Uterus (tissue), 4 donors: ENCODE measurements around the gene C2orf42. TPM values are rescaled to one million over a fixed set of nuclear protein-coding genes. Genes with fewer than 3 reads are reported as not detected.

Source experiments
- DNase-seq, 2 donors: peaks; one replicate each; pipeline ENCODE4 v3.0.0-alpha.2; 2019 to 2020
- H3K27ac ChIP-seq, 2 donors: fragments of 200-600 bp; sonication (generic); 1 replicate in 1 of 2; 2 replicates in 1 of 2; pipeline ENCODE4 v1.5.1; 2016 to 2018
- H3K27me3 ChIP-seq, 2 donors: fragments of 200-600 bp; sonication (generic); one replicate each; pipeline ENCODE4 v1.5.1; 2018 to 2019; ENCODE audit warnings: control low read depth in 1 of 2
- H3K36me3 ChIP-seq, 2 donors: fragments of 200-600 bp; sonication (generic); one replicate each; pipeline ENCODE4 v1.5.1; 2019; ENCODE audit warnings: control low read depth in 1 of 2
- H3K4me1 ChIP-seq, 2 donors: fragments of 200-600 bp; sonication (generic); one replicate each; pipeline ENCODE4 v1.5.1; 2018 to 2019; ENCODE audit warnings: control low read depth in 1 of 2
- H3K4me3 ChIP-seq, 2 donors: fragments of 200-600 bp; sonication (generic); 1 replicate in 1 of 2; 2 replicates in 1 of 2; pipeline ENCODE4 v1.5.1; 2018 to 2019; ENCODE audit warnings: mild to moderate bottlenecking in 1 of 2
- H3K9me3 ChIP-seq, 2 donors: fragments of 200-600 bp; sonication (generic); one replicate each; pipeline ENCODE4 v1.5.1; 2019; ENCODE audit warnings: control low read depth in 1 of 2
- POLR2A ChIP-seq, 2 donors: fragments of 450-650 bp; IDR thresholded peaks; one replicate each; pipeline ENCODE4 v1.6.1; 2016; ENCODE audit warnings: antibody characterized with exemption in 2 of 2, mild to moderate bottlenecking in 1 of 2, moderate library complexity in 1 of 2
- intact Hi-C: fragments of 100-400 bp; cut with DNase I; formaldehyde crosslinking; loops from one replicate; pipeline ENCODE4 v1.15.1; 2023; ENCODE audit warnings: low total_unique reads
- total RNA-seq, 4 donors: library from RNA; depleted of rRNA in 3 of 4; stranded (reverse); fragments of >200 nt in 3 of 4; gene quantifications; one replicate each; pipeline versions ENCODE4 v1.1.0 to v1.2.4, GENCODE V29; 2014 to 2023
- TF ChIP-seq, protein P1 (sequence below), 4 experiments: fragments of 200-600 bp in 2 of 4; fragments of 450-650 bp in 2 of 4; sonication (generic) in 2 of 4; IDR thresholded peaks; one replicate each; pipeline ENCODE4 v1.5.1; 2016 to 2019; ENCODE audit warnings: antibody characterized with exemption in 4 of 4, mild to moderate bottlenecking in 2 of 4, moderate library complexity in 1 of 4
- donor health status: DM: yes; HTN: yes; CAD: no.

C2orf42 gene
- total RNA-seq, 4 donors from 2014 or later = 10.3 to 45.7 (median 23.8) TPM

DNA sequence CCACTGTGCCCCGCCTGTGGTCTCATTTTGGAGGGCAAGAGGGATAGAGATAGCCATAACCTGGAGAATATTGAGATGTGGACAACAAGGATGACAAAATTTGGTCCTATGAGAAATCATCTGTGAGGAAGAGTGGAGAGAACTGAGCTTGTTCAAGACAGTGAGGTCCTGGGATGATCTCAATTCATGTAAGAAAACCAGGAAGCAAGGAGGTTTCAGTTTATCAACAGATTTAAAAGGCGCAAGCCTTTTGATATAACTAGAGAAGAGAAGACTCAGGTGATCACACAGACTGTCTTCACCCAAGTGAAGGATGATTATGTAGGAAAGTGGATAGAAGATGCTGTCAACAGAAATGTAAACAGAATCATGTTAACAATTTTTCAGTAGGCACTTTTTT is 64.4 kb downstream of the C2orf42 start:
- no peak for TF ChIP-seq POLR2A (IDR thresholded peaks at IDR 0.05)
- TF ChIP-seq, protein P1, sequence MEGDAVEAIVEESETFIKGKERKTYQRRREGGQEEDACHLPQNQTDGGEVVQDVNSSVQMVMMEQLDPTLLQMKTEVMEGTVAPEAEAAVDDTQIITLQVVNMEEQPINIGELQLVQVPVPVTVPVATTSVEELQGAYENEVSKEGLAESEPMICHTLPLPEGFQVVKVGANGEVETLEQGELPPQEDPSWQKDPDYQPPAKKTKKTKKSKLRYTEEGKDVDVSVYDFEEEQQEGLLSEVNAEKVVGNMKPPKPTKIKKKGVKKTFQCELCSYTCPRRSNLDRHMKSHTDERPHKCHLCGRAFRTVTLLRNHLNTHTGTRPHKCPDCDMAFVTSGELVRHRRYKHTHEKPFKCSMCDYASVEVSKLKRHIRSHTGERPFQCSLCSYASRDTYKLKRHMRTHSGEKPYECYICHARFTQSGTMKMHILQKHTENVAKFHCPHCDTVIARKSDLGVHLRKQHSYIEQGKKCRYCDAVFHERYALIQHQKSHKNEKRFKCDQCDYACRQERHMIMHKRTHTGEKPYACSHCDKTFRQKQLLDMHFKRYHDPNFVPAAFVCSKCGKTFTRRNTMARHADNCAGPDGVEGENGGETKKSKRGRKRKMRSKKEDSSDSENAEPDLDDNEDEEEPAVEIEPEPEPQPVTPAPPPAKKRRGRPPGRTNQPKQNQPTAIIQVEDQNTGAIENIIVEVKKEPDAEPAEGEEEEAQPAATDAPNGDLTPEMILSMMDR (IDR thresholded peaks at IDR 0.05) = no peak
- Histone ChIP-seq H3K4me1 (peaks cover under 1 to 6% of the 10 kb centered on the region in 2 donors), H3K4me3 (no peak overlapping the region), H3K36me3 (no peaks in the 10 kb centered on the region), H3K27me3 (no peaks in the 10 kb centered on the region), H3K27ac (peak overlapping the region; percentile 99 to 100), H3K9me3 (no peaks in the 10 kb centered on the region)
- DNase-seq = no peak
- intact Hi-C loops = no loop called here

DNA sequence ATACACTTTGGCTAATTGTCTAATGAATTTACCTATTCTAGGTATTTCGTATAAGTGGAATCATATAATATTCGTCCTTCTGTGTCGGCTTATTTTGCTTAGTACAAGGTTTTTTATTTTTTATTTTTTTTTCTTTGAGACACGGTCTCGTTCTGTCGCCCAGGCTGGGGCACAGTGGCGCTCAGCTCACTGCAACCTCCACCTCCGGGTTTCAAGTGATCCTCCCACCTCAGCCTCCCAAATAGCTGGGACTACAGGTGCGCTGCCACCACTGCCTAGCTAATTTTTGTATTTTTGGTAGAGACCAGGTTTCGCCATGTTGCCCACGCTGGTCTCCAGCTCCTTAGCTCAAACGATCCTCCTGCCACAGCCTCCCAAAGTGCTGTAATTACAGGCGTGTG is 65.3 kb downstream of the C2orf42 start:
- TF ChIP-seq POLR2A (IDR thresholded peaks at IDR 0.05) = no peak
- TF ChIP-seq, protein P1 (IDR thresholded peaks at IDR 0.05) = no peak
- no peaks in the 10 kb centered on the region for H3K27me3 ChIP-seq
- peaks cover 0 to 6% of the 10 kb centered on the region in 2 donors for H3K4me1 ChIP-seq
- intact Hi-C loops = no loop called here
- H3K4me3 ChIP-seq = peak overlapping the region; percentile 60 to 69
- no peaks in the 10 kb centered on the region for H3K36me3 ChIP-seq
- DNase-seq = no peak
- H3K27ac ChIP-seq = peak overlapping the region; percentile 99 to 100
- H3K9me3 ChIP-seq = no peaks in the 10 kb centered on the region

DNA sequence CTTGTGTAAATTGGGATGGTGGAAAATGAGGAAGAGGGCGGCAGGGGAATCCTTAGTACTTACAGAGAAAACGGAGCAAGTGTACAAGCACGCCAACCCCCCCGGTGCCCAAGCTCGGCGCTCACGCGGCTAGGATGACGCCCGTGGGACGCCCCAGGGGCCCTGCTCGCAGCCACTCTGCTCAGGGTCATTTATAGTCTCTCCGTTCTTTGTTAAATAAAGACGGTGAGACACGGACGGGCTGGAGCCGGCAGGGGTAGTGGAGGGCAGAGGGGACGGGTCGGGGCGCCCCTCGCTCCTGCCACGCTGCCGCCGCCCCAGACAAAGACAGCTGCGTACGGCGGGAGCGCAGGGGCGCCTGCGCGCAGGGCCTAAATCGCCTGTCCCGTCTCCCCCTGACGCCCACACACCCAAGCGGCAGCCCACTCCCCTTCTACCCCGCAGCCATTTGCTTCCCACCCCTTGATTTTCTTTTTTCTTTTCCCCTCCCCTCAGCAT is 65.8 kb downstream of the C2orf42 start:
- H3K9me3 ChIP-seq = no peaks in the 10 kb centered on the region
- no peaks in the 10 kb centered on the region for H3K27me3 ChIP-seq
- TF ChIP-seq, protein P1 (IDR thresholded peaks at IDR 0.05) = no peak
- no peak for TF ChIP-seq POLR2A (IDR thresholded peaks at IDR 0.05)
- intact Hi-C loops = no loop called here
- H3K4me3 ChIP-seq = peak overlapping the region; percentile 60 to 69
- H3K4me1 ChIP-seq = peaks cover 0 to 6% of the 10 kb centered on the region in 2 donors
- H3K36me3 ChIP-seq = no peaks in the 10 kb centered on the region
- H3K27ac ChIP-seq = peak overlapping the region; percentile 99 to 100
- peak; percentile 67 to 71 for DNase-seq

DNA sequence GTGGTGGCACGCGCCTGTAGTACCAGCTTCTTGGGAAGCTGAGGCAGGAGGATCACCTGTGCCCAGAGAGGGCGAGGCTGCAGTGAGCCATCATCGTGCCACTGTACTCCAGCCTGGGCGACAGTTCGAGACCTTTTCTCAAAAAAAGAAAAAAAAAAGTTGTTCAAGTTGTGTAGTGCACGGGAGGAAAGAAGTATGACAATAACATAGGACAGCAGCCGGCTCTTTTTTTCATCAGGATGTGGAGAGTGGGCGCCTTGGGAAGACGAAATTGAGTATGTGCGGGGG is 67.0 kb downstream of the C2orf42 start:
- H3K4me1 ChIP-seq = peaks cover 0 to 6% of the 10 kb centered on the region in 2 donors
- intact Hi-C loops = no loop called here

DNA sequence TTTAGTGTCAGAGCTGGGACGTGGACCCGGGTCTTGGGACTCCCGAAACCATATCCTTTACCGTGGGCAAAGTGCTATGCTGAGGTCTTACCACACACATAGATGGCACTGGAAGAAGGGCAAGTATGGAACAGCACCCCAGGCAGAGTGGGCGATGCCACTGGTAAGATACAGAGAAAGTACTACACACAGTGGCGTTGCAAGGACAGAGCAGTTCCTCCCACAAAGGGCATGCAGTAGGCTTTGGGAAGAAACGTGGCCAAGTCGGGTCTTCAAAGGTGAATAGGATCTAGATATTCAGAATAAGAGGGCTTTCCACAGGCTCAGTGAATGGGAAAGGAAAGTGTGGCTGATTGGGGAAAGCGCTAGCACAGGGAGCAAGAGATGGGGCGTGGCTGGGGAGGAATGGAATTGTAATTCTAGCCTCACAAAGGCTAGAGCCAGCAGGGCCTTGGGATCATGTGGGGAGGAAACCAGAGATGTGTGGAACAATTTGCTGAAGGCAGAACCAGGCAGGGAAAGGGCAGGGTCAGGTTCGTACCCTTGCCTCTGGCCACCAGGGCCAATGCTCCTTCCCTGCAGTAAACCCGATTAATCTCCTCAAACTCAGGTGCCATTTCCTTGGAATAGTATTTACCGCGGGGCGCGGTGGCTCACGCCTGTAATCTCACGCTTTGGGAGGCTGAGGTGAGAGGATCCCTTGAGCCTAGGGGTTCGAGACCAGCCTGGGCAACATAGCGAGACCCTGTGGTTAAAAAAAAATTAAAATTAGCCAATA is 67.6 kb downstream of the C2orf42 start:
- intact Hi-C loops = no loop called here

More for the DNA sequence above, 67.0 kb downstream of the C2orf42 start:
- Histone ChIP-seq H3K4me3 (peak overlapping the region; percentile 60 to 69), H3K36me3 (no peaks in the 10 kb centered on the region), H3K9me3 (no peaks in the 10 kb centered on the region), H3K27ac (peak overlapping the region; percentile 99 to 100), H3K27me3 (no peaks in the 10 kb centered on the region)
- no peak for DNase-seq
- no peak for TF ChIP-seq POLR2A (IDR thresholded peaks at IDR 0.05)
- TF ChIP-seq, protein P1 (IDR thresholded peaks at IDR 0.05) = no peak

More for the DNA sequence above, 67.6 kb downstream of the C2orf42 start:
- peaks cover 0 to 6% of the 10 kb centered on the region in 2 donors for H3K4me1 ChIP-seq
- no peaks in the 10 kb centered on the region for H3K36me3 ChIP-seq
- peak overlapping the region; percentile 99 to 100 for H3K27ac ChIP-seq
- peak overlapping the region; percentile 60 to 69 for H3K4me3 ChIP-seq
- no peaks in the 10 kb centered on the region for H3K27me3 ChIP-seq
- no peaks in the 10 kb centered on the region for H3K9me3 ChIP-seq
- peak; percentile 70 to 79 for DNase-seq
- TF ChIP-seq POLR2A (IDR thresholded peaks at IDR 0.05) = no peak
- TF ChIP-seq, protein P1 (IDR thresholded peaks at IDR 0.05) = no peak
